Activated naive CD4-positive, alpha-beta T cell (primary cell): ENCODE results near the gene TMEM87B.

Experiments
- DNase-seq, 4 experiments: peaks; one replicate each; lab custom pipeline; 2025; lab: John Stamatoyannopoulos, UW

The TMEM87B gene

GRCh38 chr2:112166806-112167499 is 111.9 kb downstream of the TMEM87B start:
- DNase-seq: no peak

- no peak for DNase-seq
Observed at GRCh38 chr2:112168422-112169124, 113.5 kb downstream of the TMEM87B start.
